Activated CD8-positive, alpha-beta T cell treated with anti-CD3 and anti-CD28 coated beads for 36 hours (primary cell): ENCODE results near the gene OSTM1. TPM values are rescaled to one million over a fixed set of nuclear protein-coding genes. Genes with fewer than 3 reads are reported as not detected.
A peak's percentile ranks its signal among the peaks of the same experiment; 100 is the strongest.

ENCODE experiments used
- ATAC-seq: fragments of 200-7000 bp; cut with Tn5 transposase; one replicate; pipeline ENCODE4 v1.10.0; 2021; ENCODE audit warnings: mild to moderate bottlenecking, moderate library complexity
- CTCF ChIA-PET: fragments of 350-600 bp; sonication (Branson Sonifier 250); formaldehyde crosslinking; loops from one replicate; lab custom pipeline; 2021; ENCODE audit warnings: antibody characterized with exemption; lab: Charles Lee
- POLR2A ChIA-PET: fragments of 350-600 bp; sonication (Branson Sonifier 250); formaldehyde crosslinking; loops from one replicate; lab custom pipeline; 2021; ENCODE audit warnings: antibody characterized with exemption; lab: Charles Lee
- DNase-seq: peaks from one replicate; pipeline ENCODE4 v3.0.0-alpha.2; 2020
- H3K27ac Mint-ChIP-seq: one replicate; pipeline ENCODE4 v1.8.0; 2021; ENCODE audit warnings: mild to moderate bottlenecking, mixed read lengths
- H3K27me3 Mint-ChIP-seq: one replicate; pipeline ENCODE4 v1.8.0; 2021; ENCODE audit warnings: mixed read lengths
- H3K36me3 Mint-ChIP-seq: one replicate; pipeline ENCODE4 v1.8.0; 2021; ENCODE audit warnings: low read depth, mixed read lengths
- H3K4me1 Mint-ChIP-seq: one replicate; pipeline ENCODE4 v1.8.0; 2021; ENCODE audit warnings: low read depth, mixed read lengths
- H3K4me3 Mint-ChIP-seq: one replicate; pipeline ENCODE4 v1.8.0; 2021; ENCODE audit warnings: mild to moderate bottlenecking, moderate library complexity, mixed read lengths
- H3K9me3 Mint-ChIP-seq: one replicate; pipeline ENCODE4 v1.8.0; 2021; ENCODE audit warnings: mixed read lengths
- CTCF ChIP-seq: fragments of 200-600 bp; IDR thresholded peaks from one replicate; pipeline ENCODE4 v1.8.0; 2022; ENCODE audit warnings: antibody characterized with exemption, mild to moderate bottlenecking
- intact Hi-C: fragments of 100-400 bp; cut with micrococcal nuclease; formaldehyde crosslinking; loops from one replicate; pipeline ENCODE4 v1.10.0; 2022
- total RNA-seq, 2 experiments: library from RNA; stranded (reverse); gene quantifications; one replicate each; pipeline ENCODE4 v1.2.3, GENCODE V29; 2021

OSTM1 gene
- total RNA-seq, 2 experiments from 2014 or later = 7.2 to 7.5 TPM

DNA sequence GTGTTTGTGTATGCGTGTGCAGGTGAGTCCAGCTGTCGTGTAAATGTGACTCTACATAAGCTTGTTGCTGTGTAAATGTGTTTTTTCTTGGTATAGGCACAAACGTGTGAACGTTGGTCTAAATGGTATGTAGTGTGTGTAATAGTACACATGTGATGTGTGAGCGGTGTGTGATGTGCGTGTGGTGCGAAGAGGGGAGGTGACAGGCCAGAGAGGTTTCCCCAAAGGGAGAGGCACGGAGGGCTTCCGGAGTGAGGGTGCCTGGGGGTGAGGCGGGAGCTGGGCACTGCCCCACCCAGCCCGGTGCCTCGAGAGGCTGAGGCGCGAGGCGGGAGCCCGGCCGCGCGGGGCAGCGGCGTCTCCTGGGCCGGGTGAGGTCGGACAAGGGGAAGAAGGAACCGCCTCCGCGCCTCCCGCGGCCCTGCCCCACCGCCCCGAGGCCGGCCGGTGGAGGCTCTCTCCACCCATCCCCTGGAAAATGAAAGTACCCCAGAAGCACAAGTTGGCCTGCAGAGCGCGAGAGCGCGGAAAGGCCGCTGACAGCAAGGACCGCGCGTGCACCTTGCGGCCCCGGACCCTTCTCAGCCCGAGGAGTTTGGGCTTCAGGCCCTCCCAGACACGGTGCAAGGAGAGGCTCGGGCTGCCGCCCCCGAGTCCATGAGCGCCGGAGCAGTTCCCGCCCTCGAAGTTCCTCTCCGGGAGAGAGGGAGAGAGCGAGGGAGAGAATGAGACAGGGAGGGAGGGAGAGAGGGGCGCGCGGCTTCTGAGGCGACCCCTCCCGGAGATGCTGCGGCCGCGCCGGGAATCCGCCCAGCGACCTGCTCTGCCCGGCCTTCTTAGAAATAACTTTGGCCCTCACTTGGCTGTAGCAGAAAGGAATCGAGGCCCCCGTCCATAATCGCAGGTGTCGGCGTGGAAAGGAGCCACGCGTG, 43.2 kb upstream of the OSTM1 start:
- POLR2A ChIA-PET = interaction anchor here (0.7 kb wide), 1 partner anchor 209 kb away, joined by 3 read pairs; no protein-coding TSS in a partner anchor
- Mint-ChIP-seq H3K9me3 (no peaks in the 10 kb centered on the region), H3K27me3 (peaks cover 87% of the 10 kb centered on the region), H3K4me3 (peak overlapping the region; percentile 74), H3K36me3 (no peaks in the 10 kb centered on the region), H3K27ac (no peak overlapping the region), H3K4me1 (peaks cover 48% of the 10 kb centered on the region)
- CTCF ChIA-PET = interaction anchor here (0.9 to 1.1 kb wide), 3 partner anchors 31 to 374 kb away, joined by 3 read pairs; no protein-coding TSS in a partner anchor
- DNase-seq (peak; percentile 39), ATAC-seq (peak; percentile 62)
- intact Hi-C loops = loop anchor here (2.0 to 10.0 kb wide), 2 partner anchors 49 to 407 kb away; partner anchors contain the start of gene NR2E1
- TF ChIP-seq CTCF = no peak

GRCh38 chr6:108116546-108117426, 42.2 kb upstream of the OSTM1 start:
- H3K4me1 Mint-ChIP-seq = peaks cover 48% of the 10 kb centered on the region
- peak overlapping the region; percentile 74 for H3K4me3 Mint-ChIP-seq
- no peak for TF ChIP-seq CTCF
- intact Hi-C loops = loop anchor here (2.0 to 10.0 kb wide), 2 partner anchors 50 to 408 kb away; partner anchors contain the start of gene NR2E1
- CTCF ChIA-PET = interaction anchor here (0.8 to 1.1 kb wide), 4 partner anchors 32 to 375 kb away, joined by 3 read pairs; no protein-coding TSS in a partner anchor
- no peaks in the 10 kb centered on the region for H3K9me3 Mint-ChIP-seq
- POLR2A ChIA-PET = interaction anchor here (0.7 kb wide), 1 partner anchor 210 kb away, joined by 3 read pairs; no protein-coding TSS in a partner anchor
- peaks cover 86% of the 10 kb centered on the region for H3K27me3 Mint-ChIP-seq
- no peaks in the 10 kb centered on the region for H3K36me3 Mint-ChIP-seq
- H3K27ac Mint-ChIP-seq = no peak overlapping the region
- ATAC-seq (no peak), DNase-seq (no peak)

DNA sequence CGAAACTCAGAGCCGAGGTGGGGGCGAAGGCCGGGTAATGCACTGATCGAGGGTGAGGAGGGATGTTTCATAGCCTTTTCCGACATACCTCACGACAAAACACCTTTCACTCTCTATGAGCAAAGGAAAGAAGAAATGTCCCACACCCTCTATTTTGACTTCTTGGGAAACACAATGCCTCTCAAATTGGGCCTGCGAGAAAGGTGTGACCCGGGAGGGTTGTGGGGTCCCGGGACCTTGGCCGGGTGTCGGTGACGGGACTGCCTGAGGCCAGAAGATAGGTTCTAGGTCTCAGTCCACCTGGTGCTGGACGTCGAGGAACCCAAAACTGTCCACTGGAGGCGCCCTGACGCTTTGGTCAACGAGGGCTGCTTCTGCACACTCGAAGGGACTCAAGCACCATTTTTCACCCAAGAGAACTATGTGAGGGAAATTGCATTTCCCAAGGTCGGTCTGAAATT, 41.1 kb upstream of the OSTM1 start:
- H3K27me3 Mint-ChIP-seq = peaks cover 80% of the 10 kb centered on the region
- peak overlapping the region; percentile 63 for H3K4me3 Mint-ChIP-seq
- no peaks in the 10 kb centered on the region for H3K36me3 Mint-ChIP-seq
- ChIA-PET POLR2A (interaction anchor here (1.7 kb wide), 1 partner anchor 53 kb away, joined by 4 read pairs; no protein-coding TSS in a partner anchor), CTCF (interaction anchor here (0.7 to 1.7 kb wide), 6 partner anchors 11 to 268 kb away, joined by 3 to 5 read pairs (median 4); partner anchors contain the start of gene NR2E1)
- no peak overlapping the region for H3K27ac Mint-ChIP-seq
- peak; percentile 35 for TF ChIP-seq CTCF
- H3K9me3 Mint-ChIP-seq = no peaks in the 10 kb centered on the region
- intact Hi-C loops = loop anchor here (2.0 to 10.0 kb wide), 2 partner anchors 51 to 409 kb away; partner anchors contain the start of gene NR2E1
- peaks cover 45% of the 10 kb centered on the region for H3K4me1 Mint-ChIP-seq
- no peak for ATAC-seq
- peak; percentile 45 for DNase-seq

GRCh38 chr6:108114841-108115597, 40.5 kb upstream of the OSTM1 start:
- no peaks in the 10 kb centered on the region for H3K9me3 Mint-ChIP-seq
- POLR2A ChIA-PET = interaction anchor here (0.5 to 1.7 kb wide), 3 partner anchors 54 to 936 kb away, joined by 3 to 4 read pairs (median 4); no protein-coding TSS in a partner anchor

More at GRCh38 chr6:108114841-108115597, 40.5 kb upstream of the OSTM1 start:
- Mint-ChIP-seq H3K36me3 (no peaks in the 10 kb centered on the region), H3K27me3 (peaks cover 75% of the 10 kb centered on the region), H3K27ac (no peak overlapping the region), H3K4me1 (peaks cover 45% of the 10 kb centered on the region), H3K4me3 (peak overlapping the region; percentile 63)
- intact Hi-C loops = loop anchor here (10.0 kb wide), 1 partner anchor 410 kb away; no protein-coding TSS in a partner anchor
- no peak for TF ChIP-seq CTCF
- CTCF ChIA-PET = interaction anchor here (0.6 to 1.7 kb wide), 15 partner anchors 12 to 416 kb away, joined by 3 to 14 read pairs (median 3); partner anchors contain the start of gene NR2E1
- ATAC-seq (peak; percentile 15), DNase-seq (peak; percentile 53)
